HG03439 (cell line): ENCODE measurements around the gene SYNPO.
A peak's percentile ranks its signal among the peaks of the same experiment; 100 is the strongest.

Experiments used
- ATAC-seq: cut with Tn5 transposase; IDR thresholded peaks from one replicate; pipeline ENCODE4 v1.9.1; 2021; ENCODE audit warnings: mild to moderate bottlenecking, moderate library complexity; ENCODE audit not compliant: unreplicated experiment

SYNPO gene

DNA sequence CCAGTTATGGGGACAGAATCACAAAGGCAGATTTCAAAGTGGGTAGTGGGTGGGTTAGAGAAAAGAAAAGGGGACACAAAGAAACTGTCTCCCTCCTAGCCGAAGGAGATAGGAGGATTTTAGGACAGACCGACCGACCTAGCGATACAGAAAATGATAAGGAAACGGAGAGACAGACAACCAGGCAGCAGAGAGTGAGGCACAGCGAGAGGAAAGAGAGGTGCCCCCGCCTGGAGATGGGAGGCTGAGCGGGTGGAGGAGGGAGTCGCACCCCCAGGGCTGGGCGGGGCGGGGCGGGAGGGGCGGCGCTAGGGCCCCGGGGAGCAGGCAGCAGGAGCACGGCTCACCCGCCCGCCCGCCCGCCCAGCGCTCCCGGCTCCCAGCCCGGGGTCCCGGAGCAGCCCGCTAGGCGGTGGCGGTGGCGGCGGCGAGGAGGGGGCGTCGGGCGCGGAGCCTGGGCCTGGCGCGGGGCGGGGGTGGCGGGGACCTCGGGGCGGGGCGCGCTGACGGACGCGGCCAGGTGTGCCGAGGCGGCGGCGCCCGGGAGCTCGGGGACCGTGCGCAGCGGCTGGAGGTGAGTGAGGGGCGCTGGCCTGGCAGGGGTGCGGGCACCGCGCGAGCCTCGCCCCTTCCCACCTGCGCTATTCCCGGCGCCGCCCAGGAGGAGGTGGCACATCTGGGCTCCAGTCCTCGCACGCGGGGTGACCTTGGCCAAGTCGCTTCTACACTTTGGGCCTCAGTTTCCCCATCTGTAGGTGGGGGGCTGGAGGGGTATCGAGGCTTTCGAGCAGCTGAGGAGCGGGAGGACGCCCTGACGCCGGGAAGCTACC lies 15.9 kb upstream of the SYNPO start:
- no peak for ATAC-seq

- ATAC-seq = no peak
Observed at GRCh38 chr5:150625164-150625535, 15.3 kb upstream of the SYNPO start.

DNA sequence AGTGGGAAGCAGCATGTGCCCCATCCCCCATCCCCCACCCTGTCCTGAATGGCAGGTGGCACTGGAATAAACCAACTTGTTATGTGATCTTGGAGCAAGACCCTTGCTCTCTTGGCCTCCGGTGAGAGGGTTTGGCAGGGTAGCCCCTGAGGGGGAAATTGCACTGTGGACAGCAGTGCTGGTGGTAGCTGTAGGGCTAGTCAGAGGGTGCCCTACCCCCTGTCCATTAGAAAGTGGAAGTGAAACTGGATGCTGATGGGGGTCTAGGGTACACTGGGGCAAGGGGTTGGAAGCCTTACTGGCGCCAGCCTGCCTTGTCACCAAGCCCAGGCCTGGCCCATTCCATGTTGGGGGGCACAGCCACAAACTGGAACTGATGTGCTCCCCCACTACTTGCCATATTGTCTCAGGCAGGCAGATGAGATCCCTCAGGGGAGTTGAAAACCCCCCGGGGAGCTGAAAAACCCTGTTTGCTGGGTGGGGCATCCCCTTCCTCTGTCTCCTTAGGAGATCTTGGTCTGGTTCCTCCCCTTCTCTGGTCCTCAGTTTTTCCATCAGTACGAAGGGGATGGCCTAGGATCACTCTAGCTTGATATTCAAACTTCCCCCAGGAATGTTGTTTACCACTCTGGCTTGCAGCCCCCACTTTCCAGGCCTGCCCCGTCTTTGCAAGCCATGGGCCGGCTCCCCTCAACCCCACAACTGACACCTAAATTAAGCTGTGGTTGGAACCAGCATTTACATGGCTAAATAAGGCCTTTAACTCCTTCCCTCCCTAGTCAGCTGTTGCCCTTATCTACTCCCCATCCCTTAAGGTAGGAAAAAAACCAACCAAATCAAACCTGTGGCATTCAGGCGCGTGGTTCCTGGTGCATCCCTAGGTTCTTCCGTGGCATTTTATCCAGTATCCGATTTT lies 14.4 kb upstream of the SYNPO start:
- ATAC-seq = peak; percentile 49

- no peak for ATAC-seq
Observed at GRCh38 chr5:150626853-150627276, 13.6 kb upstream of the SYNPO start.

DNA sequence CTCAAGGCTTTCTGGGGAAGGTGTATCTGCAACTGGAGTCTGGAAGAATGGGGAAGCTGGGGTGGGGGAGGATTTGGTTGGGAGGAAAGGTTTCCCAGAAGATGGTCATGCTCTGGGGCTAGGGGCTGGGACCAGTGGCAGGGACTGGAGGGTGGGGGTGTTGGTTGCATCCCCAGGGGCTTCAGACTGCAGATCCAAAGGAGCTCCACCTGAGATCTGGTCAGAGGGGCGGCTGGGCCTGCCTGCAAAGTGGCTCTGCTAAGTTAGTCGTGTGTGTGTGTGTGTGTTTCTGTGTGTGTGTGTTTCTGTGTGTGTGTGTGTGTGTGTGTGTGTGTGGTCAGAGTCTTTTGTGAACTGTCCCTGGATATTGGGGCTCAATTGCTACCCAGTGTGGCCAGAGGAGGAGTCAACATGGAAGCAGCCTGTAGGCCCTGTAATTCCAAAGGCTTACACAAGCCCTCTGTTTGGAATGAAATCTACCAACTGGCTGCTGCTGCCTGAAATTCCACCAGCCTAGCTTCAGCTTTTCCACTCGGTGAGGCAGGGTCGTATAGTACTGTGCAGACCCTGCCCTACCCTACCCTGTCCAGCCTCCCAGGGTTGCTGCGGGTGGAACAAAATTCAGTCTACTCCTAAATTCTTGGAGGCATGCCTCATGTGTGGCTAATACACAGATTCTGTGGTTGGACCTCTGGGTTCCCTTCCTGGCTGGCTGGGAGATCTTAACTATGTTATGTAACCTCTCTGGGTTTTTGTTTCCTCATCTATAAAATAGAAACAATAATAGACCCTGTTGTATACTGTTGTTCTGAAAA lies 12.5 kb upstream of the SYNPO start:
- ATAC-seq = no peak

- no peak for ATAC-seq
Observed at GRCh38 chr5:150628936-150629485, 11.4 kb upstream of the SYNPO start.

- ATAC-seq = no peak
Observed at GRCh38 chr5:150630016-150630415, 10.4 kb upstream of the SYNPO start.

- no peak for ATAC-seq
Observed at GRCh38 chr5:150630461-150631325, 9.8 kb upstream of the SYNPO start.

GRCh38 chr5:150631326-150631701 lies 9.1 kb upstream of the SYNPO start:
- ATAC-seq = no peak

- no peak for ATAC-seq
Observed at GRCh38 chr5:150632305-150633160, 7.9 kb upstream of the SYNPO start.

- ATAC-seq = no peak
Observed at GRCh38 chr5:150633429-150633828, 7.0 kb upstream of the SYNPO start.

DNA sequence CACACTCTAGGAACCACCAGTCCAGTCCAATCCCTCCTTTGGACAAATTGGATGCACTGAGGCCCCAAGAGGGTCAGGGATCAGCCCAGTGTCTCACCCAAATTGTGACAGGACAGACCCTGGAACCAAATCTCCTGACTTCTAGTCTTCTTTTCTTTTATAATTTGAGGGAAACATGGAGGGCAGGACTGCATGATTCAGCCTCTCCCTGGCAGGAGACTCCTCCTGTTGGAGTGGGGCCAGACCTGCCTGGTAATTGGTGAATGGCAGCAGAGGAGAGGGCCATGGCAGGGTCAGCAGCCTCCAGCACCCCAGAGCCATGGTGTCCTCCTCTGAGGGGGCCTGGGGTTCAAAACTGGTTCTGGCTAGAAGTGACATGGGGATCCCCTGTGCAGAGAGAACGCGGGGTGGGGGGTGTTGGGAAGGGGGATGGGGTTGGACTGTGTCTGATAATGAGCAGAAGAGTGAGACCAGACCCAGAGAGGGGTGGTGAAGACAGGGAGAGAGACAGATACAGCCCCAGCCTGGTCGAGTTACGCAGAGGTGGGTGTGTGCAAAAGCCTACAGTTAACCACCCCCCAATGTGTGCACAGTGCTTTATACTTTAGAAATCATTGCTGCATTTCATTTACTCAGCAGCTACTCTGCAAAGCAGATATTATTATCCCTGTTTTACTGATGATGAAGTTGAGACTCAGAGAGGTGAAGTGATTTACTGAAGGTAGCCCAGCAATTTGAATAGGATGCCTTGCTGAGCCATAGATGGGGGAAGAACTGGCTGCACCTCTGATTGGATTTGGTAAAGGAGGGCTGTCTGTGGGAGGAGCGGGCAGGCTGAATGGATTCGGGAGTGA lies 3.8 kb upstream of the SYNPO start:
- no peak for ATAC-seq

DNA sequence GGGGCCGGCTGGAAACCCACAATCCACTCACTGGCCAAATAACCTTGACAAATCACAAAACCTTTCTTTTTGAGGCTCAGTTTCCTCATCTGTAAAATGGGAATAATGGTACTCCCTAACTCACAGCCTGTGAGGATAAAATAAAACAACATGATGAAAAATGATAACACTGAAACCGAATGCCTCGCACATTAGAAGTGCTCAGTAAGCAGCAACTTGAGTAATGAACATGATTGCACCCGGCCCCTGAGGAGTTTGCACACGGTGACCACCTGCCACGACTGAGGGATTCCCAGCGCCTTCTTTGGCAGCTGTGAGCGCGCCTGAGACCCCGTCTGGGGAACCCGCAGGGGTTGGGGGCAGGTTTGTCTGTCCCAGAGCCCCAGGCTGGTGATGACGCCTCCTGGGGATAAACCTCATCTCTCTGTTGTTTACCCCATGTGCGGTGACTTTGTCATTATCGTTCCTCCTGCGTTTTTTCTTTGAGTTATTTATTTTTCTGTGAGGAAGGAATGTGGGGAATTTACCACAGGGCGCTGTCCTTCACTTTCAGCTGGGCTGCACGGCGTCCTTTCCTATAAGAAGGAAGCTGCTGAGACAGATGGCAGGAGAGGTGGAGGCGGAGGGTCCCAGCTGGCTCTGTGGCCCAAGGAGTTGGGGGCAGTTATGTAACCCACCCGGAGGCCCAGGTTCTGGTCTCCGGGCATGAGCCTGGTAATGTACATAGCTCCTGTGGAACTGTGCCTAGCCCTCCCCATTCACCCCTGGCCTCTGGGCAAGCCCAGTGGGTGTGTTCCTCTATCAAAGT lies 3.0 kb upstream of the SYNPO start:
- ATAC-seq = no peak

DNA sequence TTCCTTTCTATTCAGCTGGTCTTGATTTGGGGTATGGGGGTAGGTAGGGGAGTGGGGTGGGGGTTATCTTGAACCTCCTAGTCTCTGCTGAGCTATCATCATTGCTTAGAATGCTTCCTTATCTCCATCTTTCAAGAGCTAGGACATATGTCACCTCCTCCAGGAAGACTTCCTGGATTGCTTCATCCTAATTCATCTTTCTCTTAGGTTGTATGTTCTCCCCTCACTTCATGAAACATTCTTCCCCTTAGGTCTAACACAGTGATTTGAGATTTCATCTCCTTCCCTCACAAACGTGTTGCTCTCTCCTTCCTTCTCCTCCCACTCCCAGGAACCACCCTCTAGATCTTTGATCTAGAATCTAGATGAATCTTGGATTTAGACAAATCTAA lies 2.4 kb upstream of the SYNPO start:
- no peak for ATAC-seq

GRCh38 chr5:150638488-150639376 lies 1.7 kb upstream of the SYNPO start:
- ATAC-seq = no peak

GRCh38 chr5:150639377-150639692 lies 1.1 kb upstream of the SYNPO start:
- ATAC-seq = no peak
